GM10847 (cell line): ENCODE data around the gene MTMR12.

Experiments
- POLR2A ChIP-seq: IDR thresholded peaks from 2 replicates; pipeline ENCODE4 v1.6.1; 2011; ENCODE audit not compliant: insufficient read length; ENCODE audit errors: extremely low read depth

MTMR12 gene

GRCh38 chr5:32311404-32312196 is 1.1 kb downstream of the MTMR12 start:
- TF ChIP-seq POLR2A: no peak

GRCh38 chr5:32309761-32310160 is 3.0 kb downstream of the MTMR12 start:
- TF ChIP-seq POLR2A: no peak

- no peak for TF ChIP-seq POLR2A
Measured at GRCh38 chr5:32308946-32309345, 3.8 kb downstream of the MTMR12 start.

- no peak for TF ChIP-seq POLR2A
Measured at GRCh38 chr5:32307769-32308194, 5.0 kb downstream of the MTMR12 start.

- TF ChIP-seq POLR2A: no peak
Measured at GRCh38 chr5:32304622-32305021, 8.1 kb downstream of the MTMR12 start.

- TF ChIP-seq POLR2A: no peak
Measured at GRCh38 chr5:32303755-32304120, 9.0 kb downstream of the MTMR12 start.

GRCh38 chr5:32302835-32303754 is 9.6 kb downstream of the MTMR12 start:
- no peak for TF ChIP-seq POLR2A

- TF ChIP-seq POLR2A: no peak
Measured at GRCh38 chr5:32301891-32302290, 10.8 kb downstream of the MTMR12 start.

GRCh38 chr5:32299059-32299677 is 13.6 kb downstream of the MTMR12 start:
- no peak for TF ChIP-seq POLR2A

GRCh38 chr5:32298059-32298415 is 14.7 kb downstream of the MTMR12 start:
- no peak for TF ChIP-seq POLR2A

- no peak for TF ChIP-seq POLR2A
Measured at GRCh38 chr5:32297181-32298058, 15.3 kb downstream of the MTMR12 start.

GRCh38 chr5:32291591-32291990 is 21.1 kb downstream of the MTMR12 start:
- TF ChIP-seq POLR2A: no peak

- no peak for TF ChIP-seq POLR2A
Measured at GRCh38 chr5:32290922-32291321, 21.8 kb downstream of the MTMR12 start.

- no peak for TF ChIP-seq POLR2A
Measured at GRCh38 chr5:32285510-32286138, 27.1 kb downstream of the MTMR12 start.
